ENCODE measurements around the gene MEAK7.

GRCh38 chr16:84541999-84542817 is 37.7 kb upstream of the MEAK7 start:
- TF ChIP-seq POLR2A (IDR thresholded peaks at IDR 0.05) (no peak), CTCF (IDR thresholded peaks at IDR 0.05 in 4 of 5, conservative IDR thresholded peaks at IDR 0.05 in 1 of 5) (no peak)

Data from gastrocnemius medialis (tissue), 4 donors.